GM18498 (cell line): ENCODE data around the gene TNIP3.

ENCODE experiments used
- ATAC-seq: cut with Tn5 transposase; IDR thresholded peaks from one replicate; pipeline ENCODE4 v1.9.1; 2021; ENCODE audit warnings: mild to moderate bottlenecking, moderate library complexity; ENCODE audit not compliant: unreplicated experiment

Gene TNIP3

GRCh38 chr4:121093261-121093660 lies 70.9 kb downstream of the TNIP3 start:
- no peak for ATAC-seq

- no peak for ATAC-seq
These were observed 72.2 kb downstream of the TNIP3 start for GRCh38 chr4:121091941-121092340.

DNA sequence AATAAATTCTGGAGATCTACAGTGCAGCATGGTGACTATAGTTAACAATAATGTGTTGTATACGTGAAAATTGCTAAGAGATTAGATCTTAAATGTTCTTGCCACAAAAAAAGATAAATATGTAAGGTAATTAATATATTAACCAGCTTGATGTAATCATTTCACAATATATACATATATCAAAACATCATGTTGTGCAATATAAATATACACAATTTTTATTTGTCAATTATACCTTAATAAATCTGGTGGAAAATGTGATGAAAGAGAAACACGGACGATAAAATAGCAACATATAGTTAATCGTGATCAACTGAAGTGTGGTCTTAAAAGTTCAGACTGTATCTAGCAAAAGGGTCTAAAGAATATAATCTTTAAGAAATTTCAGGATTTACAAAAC lies 75.3 kb downstream of the TNIP3 start:
- no peak for ATAC-seq
